Pons (tissue), 1 donor: ENCODE data around the gene MLYCD.

Source experiments
- DNase-seq: peaks from one replicate; pipeline ENCODE4 v3.0.0-alpha.2; 2016; ENCODE audit warnings: low spot score

Gene MLYCD

DNA sequence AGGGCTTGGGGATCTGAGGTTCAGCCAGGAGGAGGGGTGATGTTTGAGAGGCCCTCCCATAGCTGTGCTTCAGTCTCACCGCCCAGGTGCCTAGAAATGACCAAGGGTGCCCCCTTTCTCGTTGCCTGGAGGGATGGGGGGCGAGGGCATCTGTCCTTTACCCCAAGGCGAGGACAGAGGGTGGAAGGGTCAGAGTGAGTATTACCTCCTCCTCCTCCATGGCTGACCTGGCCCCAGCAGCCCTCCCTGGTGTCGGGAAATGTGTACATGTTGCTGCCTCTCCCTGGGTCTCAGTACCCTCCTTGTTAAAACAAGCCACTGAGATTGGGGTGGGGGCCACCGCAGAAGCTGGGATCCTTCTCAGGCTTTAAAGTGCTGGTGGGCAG, 71.5 kb downstream of the MLYCD start:
- no peak for DNase-seq

DNA sequence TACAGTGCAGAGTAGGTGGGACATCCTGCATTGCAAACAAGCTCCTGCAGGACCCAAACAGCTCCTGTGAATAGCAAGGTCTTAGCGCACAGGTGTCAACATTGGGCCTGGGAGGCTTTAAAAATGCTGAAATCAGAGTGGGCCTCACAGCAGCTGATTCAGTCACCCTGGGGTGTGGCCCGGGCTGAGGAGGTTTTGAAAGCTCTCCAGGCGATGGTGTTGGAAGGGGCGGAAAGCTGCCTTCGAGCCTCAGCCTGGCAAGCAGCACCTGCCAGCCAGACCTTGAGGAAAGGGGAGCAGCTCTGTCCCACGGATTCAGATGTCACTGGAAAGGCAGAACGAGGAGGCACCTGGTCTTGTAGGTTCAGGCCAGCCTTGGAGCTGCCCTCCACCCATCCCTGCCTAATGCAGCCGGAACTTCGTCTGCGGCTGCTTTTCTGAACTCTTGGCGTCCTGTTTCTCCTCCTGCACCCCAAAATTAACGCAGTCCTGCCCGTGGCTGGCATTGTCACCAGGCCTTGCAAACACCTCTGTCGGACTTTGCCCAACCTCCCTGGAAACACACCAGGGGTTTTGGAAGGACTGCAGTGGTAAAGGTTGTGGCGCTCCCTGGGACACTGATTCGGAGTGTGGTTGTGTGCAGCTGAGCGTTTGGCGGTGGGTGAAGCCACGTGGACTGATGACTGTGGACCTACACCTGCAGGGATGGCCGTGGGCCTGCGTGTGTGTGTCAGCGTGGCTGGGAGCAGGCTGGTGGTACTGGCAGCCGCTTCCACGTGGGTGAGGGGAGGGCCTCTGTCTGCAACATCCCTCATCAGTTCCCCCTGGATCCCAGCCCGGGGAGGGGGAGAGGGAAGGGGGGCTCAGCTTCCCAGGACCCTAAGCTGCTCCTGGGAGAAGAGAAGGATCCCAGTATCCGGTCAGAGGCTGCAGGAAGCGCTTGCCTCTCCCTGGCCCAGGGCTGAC, 72.5 kb downstream of the MLYCD start:
- DNase-seq, result no peak

DNA sequence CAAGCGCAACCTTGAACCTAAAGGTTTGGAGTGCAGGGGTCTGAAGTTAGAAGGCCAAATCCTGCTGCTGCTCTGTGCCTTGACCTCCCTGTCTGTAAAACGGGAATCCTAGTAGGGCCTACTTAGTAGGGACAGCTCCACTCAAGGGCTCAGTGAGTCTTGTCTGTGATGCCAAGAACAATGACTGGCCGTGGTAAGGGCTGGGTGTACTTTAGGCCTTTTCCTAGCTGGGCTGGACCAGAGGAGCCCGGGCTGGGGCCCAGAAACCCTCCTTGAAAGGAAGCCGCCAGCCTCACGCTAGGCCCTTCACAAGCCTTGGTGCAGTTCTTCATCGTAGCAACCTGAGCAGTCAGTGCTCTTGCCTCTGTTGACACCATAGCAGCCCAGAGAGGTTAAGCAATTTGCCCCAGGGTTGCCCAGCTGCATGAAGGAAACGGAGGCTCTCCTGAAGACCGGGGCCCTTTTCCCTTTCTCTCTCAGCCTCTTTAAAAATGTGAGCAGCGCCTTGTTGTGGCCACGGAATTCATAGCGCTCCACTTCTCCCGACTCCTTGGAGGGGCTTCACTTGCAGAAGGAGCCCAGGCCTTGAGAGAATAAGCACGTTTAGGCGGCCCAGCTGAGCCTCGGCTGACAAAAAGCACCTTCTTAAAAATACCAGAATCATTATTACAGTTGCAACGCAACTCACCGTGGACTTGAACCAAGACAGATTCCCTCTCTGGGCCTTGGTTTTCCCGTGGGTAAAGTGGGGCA, 73.5 kb downstream of the MLYCD start:
- DNase-seq, result no peak

DNA sequence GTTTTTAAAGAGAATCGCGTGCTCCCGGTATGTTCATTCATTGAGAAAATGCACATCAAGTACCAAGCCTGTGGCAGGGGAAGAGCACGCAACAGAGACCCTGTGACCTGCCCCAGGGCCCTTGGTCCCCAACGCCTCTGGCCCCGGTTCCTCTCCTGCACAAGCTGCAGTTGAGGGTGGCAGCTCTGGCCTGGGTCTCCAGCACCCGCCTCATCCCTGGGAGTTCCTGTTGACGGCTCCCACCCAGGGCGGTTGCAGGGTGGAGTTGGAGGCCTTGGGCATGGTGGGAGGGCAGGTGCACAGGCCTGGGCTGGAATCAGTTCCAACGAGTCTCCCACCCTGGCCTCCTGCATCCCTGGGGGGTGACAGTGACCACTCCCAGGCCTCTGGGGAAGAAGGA, 74.2 kb downstream of the MLYCD start:
- DNase-seq, result no peak

DNA sequence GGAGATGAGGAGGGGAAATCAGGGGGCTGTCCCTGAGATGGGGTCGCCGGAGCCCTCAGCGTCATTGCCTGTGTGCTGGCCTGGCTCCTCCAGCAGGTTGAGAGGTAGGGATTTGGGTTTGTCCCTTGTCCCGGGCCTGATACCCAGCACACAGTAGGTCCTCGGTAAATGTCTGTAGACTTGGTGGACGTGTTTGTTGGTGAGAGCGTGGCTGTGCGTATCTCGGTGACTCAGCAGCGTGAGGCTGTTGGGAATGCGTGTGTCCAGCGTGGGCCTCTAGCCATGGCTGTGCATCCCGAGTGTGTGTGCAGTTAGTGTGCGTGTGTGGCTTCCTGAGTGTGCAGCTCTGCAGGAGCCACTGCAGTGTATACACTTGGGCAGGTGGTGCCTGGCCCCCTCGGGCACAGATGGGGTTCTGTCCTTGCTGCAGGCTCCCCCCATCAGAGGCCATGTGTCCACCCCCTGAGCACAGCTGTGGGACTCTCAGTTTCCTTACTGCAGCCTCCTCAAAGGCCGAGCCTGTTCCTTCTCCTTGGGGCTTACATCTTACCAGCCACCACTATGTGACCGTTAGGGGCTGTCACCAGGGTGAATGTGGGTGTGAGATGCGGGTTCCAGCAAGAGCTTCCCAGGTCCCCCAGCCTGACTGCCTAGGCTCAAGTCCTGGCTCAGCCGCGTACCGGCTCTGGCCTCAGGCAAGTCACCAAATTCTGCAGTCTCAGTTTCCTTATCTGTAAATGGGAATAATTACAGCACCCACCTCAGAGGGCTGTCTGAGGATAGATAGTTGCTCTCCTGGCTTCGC, 74.9 kb downstream of the MLYCD start:
- DNase-seq, result no peak

DNA sequence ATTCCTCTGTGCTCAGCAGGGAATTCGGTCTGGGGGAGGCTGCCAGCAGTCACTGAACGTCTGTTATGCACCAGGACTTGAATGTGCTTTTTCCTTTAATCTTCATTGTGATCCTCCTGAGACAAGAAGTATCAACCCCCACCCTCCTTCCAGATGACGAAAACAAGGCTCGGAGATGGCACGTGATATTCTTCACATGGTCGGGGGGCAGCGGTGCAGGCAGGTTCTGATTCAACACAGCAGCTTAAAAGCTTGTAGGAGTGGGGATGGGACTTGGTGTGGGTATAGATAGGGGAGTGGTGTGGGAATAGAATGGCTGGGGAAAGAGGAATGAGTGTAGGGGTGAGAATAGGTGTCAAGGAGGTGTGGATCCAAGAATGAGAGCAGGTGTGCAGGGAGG, 75.6 kb downstream of the MLYCD start:
- DNase-seq, result no peak

DNA sequence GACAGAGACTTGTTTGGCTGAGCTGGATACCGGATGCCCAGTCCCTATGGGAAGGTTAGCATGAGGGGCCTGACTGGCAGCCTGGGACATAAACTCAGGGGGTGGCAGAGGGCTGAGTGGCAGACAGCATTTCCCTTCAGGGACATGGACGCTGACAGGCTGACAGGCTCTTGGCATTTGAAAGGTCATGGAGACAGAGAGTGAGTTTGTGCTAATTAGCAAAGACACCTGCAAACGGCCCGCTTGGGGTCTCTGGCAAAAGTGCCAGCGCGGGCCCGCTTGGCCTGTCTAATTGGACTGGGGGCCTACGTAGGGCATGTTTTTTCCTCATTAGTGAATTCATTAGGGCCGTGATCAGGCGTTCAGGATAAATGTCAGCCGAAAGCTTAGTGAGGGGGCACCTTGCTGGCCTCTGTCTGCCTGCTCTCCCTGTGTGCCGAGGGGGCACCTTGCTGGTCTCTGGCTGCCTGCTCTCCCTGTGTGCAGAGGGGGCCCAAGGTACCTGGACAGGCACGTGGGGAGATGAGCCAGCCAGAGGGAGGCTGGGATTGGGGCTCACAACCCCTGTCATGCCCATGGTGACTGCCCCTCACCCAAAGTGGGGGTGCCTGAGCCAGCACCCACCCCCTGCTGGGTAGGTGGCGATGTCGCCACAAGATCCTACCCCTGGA, 76.8 kb downstream of the MLYCD start:
- DNase-seq, result no peak
